ENCODE measurements around the gene STK33. TPM values are rescaled to one million over a fixed set of nuclear protein-coding genes. Genes with fewer than 3 reads are reported as not detected.

STK33 gene
- total RNA-seq, 2 donors from 2014 or later, result 6.1 to 6.2 TPM

- H3K27ac Mint-ChIP-seq, result no peak overlapping the region
- no peaks in the 10 kb centered on the region for H3K36me3 Mint-ChIP-seq (ENCODE audit: insufficient read depth in 2 of 2)
- no peaks in the 10 kb centered on the region for H3K4me1 Mint-ChIP-seq (ENCODE audit: low read depth)
- no peak for DNase-seq
- H3K27me3 Mint-ChIP-seq (ENCODE audit: low read depth), result no peaks in the 10 kb centered on the region
- no peaks in the 10 kb centered on the region for H3K9me3 Mint-ChIP-seq
- H3K4me3 Mint-ChIP-seq, result no peak overlapping the region
- ATAC-seq (replicated peaks in 1 of 2), result no peak
Measured at GRCh38 chr11:8383627-8384026, 210.4 kb downstream of the STK33 start.

GRCh38 chr11:8383227-8383626, 210.8 kb downstream of the STK33 start:
- no peaks in the 10 kb centered on the region for H3K4me1 Mint-ChIP-seq (ENCODE audit: low read depth)
- no peak for DNase-seq

GRCh38 chr11:8382436-8383053, 211.5 kb downstream of the STK33 start:
- Mint-ChIP-seq H3K9me3 (no peaks in the 10 kb centered on the region), H3K4me1 (ENCODE audit: low read depth) (no peaks in the 10 kb centered on the region), H3K27ac (no peak overlapping the region), H3K36me3 (ENCODE audit: insufficient read depth in 2 of 2) (no peaks in the 10 kb centered on the region), H3K27me3 (ENCODE audit: low read depth) (no peaks in the 10 kb centered on the region), H3K4me3 (no peak overlapping the region)
- no peak for ATAC-seq (replicated peaks in 1 of 2)
- no peak for DNase-seq

More at GRCh38 chr11:8383227-8383626, 210.8 kb downstream of the STK33 start:
- Mint-ChIP-seq H3K9me3 (no peaks in the 10 kb centered on the region), H3K4me3 (no peak overlapping the region), H3K36me3 (ENCODE audit: insufficient read depth in 2 of 2) (no peaks in the 10 kb centered on the region), H3K27me3 (ENCODE audit: low read depth) (no peaks in the 10 kb centered on the region), H3K27ac (no peak overlapping the region)
- no peak for ATAC-seq (replicated peaks in 1 of 2)

GRCh38 chr11:8381871-8382396, 212.1 kb downstream of the STK33 start:
- no peaks in the 10 kb centered on the region for H3K9me3 Mint-ChIP-seq

GRCh38 chr11:8381343-8381742, 212.7 kb downstream of the STK33 start:
- H3K36me3 Mint-ChIP-seq (ENCODE audit: insufficient read depth in 2 of 2), result no peaks in the 10 kb centered on the region
- no peaks in the 10 kb centered on the region for H3K9me3 Mint-ChIP-seq
- no peaks in the 10 kb centered on the region for H3K27me3 Mint-ChIP-seq (ENCODE audit: low read depth)
- no peaks in the 10 kb centered on the region for H3K4me1 Mint-ChIP-seq (ENCODE audit: low read depth)
- no peak for ATAC-seq (replicated peaks in 1 of 2)
- no peak for DNase-seq
- no peak overlapping the region for H3K27ac Mint-ChIP-seq
- H3K4me3 Mint-ChIP-seq, result no peak overlapping the region

More at GRCh38 chr11:8381871-8382396, 212.1 kb downstream of the STK33 start:
- DNase-seq, result no peak
- Mint-ChIP-seq H3K36me3 (ENCODE audit: insufficient read depth in 2 of 2) (no peaks in the 10 kb centered on the region), H3K27ac (no peak overlapping the region), H3K27me3 (ENCODE audit: low read depth) (no peaks in the 10 kb centered on the region), H3K4me1 (ENCODE audit: low read depth) (no peaks in the 10 kb centered on the region), H3K4me3 (no peak overlapping the region)
- ATAC-seq (replicated peaks in 1 of 2), result no peak

GRCh38 chr11:8375932-8376331, 218.1 kb downstream of the STK33 start:
- DNase-seq (no peak), ATAC-seq (replicated peaks in 1 of 2) (no peak)
- no peaks in the 10 kb centered on the region for H3K4me1 Mint-ChIP-seq (ENCODE audit: low read depth)
- no peak overlapping the region for H3K4me3 Mint-ChIP-seq
- no peaks in the 10 kb centered on the region for H3K9me3 Mint-ChIP-seq
- no peak overlapping the region for H3K27ac Mint-ChIP-seq
- no peaks in the 10 kb centered on the region for H3K27me3 Mint-ChIP-seq (ENCODE audit: low read depth)
- H3K36me3 Mint-ChIP-seq (ENCODE audit: insufficient read depth in 2 of 2), result no peaks in the 10 kb centered on the region

- ATAC-seq (replicated peaks in 1 of 2) (no peak), DNase-seq (no peak)
- no peak overlapping the region for H3K27ac Mint-ChIP-seq
- no peak overlapping the region for H3K4me3 Mint-ChIP-seq
- no peaks in the 10 kb centered on the region for H3K36me3 Mint-ChIP-seq (ENCODE audit: insufficient read depth in 2 of 2)
- no peaks in the 10 kb centered on the region for H3K27me3 Mint-ChIP-seq (ENCODE audit: low read depth)
- H3K4me1 Mint-ChIP-seq (ENCODE audit: low read depth), result no peaks in the 10 kb centered on the region
- H3K9me3 Mint-ChIP-seq, result no peaks in the 10 kb centered on the region
Measured at GRCh38 chr11:8375460-8375859, 218.6 kb downstream of the STK33 start.

GRCh38 chr11:8374716-8375115, 219.3 kb downstream of the STK33 start:
- DNase-seq (no peak), ATAC-seq (replicated peaks in 1 of 2) (no peak)
- Mint-ChIP-seq H3K9me3 (no peaks in the 10 kb centered on the region), H3K36me3 (ENCODE audit: insufficient read depth in 2 of 2) (no peaks in the 10 kb centered on the region), H3K27me3 (ENCODE audit: low read depth) (no peaks in the 10 kb centered on the region), H3K4me1 (ENCODE audit: low read depth) (no peaks in the 10 kb centered on the region), H3K4me3 (no peak overlapping the region), H3K27ac (no peak overlapping the region)

GRCh38 chr11:8373519-8374432, 220.3 kb downstream of the STK33 start:
- Mint-ChIP-seq H3K4me3 (no peak overlapping the region), H3K27me3 (ENCODE audit: low read depth) (no peaks in the 10 kb centered on the region), H3K27ac (no peak overlapping the region), H3K4me1 (ENCODE audit: low read depth) (no peaks in the 10 kb centered on the region), H3K9me3 (no peaks in the 10 kb centered on the region), H3K36me3 (ENCODE audit: insufficient read depth in 2 of 2) (no peaks in the 10 kb centered on the region)
- DNase-seq (no peak), ATAC-seq (replicated peaks in 1 of 2) (no peak)

- Mint-ChIP-seq H3K27me3 (ENCODE audit: low read depth) (no peaks in the 10 kb centered on the region), H3K36me3 (ENCODE audit: insufficient read depth in 2 of 2) (no peaks in the 10 kb centered on the region), H3K4me3 (no peak overlapping the region), H3K9me3 (no peaks in the 10 kb centered on the region), H3K27ac (no peak overlapping the region), H3K4me1 (ENCODE audit: low read depth) (no peaks in the 10 kb centered on the region)
- ATAC-seq (replicated peaks in 1 of 2) (no peak), DNase-seq (no peak)
Measured at GRCh38 chr11:8372641-8373381, 221.2 kb downstream of the STK33 start.

- no peaks in the 10 kb centered on the region for H3K27me3 Mint-ChIP-seq (ENCODE audit: low read depth)
- ATAC-seq (replicated peaks in 1 of 2), result no peak
- H3K36me3 Mint-ChIP-seq (ENCODE audit: insufficient read depth in 2 of 2), result no peaks in the 10 kb centered on the region
- H3K4me3 Mint-ChIP-seq, result no peak overlapping the region
- H3K9me3 Mint-ChIP-seq, result no peaks in the 10 kb centered on the region
- DNase-seq, result no peak
- no peaks in the 10 kb centered on the region for H3K4me1 Mint-ChIP-seq (ENCODE audit: low read depth)
- no peak overlapping the region for H3K27ac Mint-ChIP-seq
Measured at GRCh38 chr11:8371516-8371884, 222.5 kb downstream of the STK33 start.

- DNase-seq (no peak), ATAC-seq (replicated peaks in 1 of 2) (no peak)
- Mint-ChIP-seq H3K9me3 (no peaks in the 10 kb centered on the region), H3K27me3 (ENCODE audit: low read depth) (no peaks in the 10 kb centered on the region), H3K4me3 (no peak overlapping the region), H3K27ac (no peak overlapping the region), H3K36me3 (ENCODE audit: insufficient read depth in 2 of 2) (no peaks in the 10 kb centered on the region), H3K4me1 (ENCODE audit: low read depth) (no peaks in the 10 kb centered on the region)
Measured at GRCh38 chr11:8370812-8371515, 223.1 kb downstream of the STK33 start.

All from activated T-cell treated with anti-CD3 and anti-CD28 coated beads, Interleukin-2, amount 50 U/mL, for 72 hours (primary cell).